Hematopoietic multipotent progenitor cell treated with erythropoietin and hydrocortisone succinate and interleukin-3 and kit ligand, for 4 days (in vitro differentiated cells): Measurements from ENCODE around the gene B3GALT4.
"Not testable (repeated sequence)": the region's sequence is repeated elsewhere in the genome, so short reads cannot be mapped to it uniquely, and the experiment has no call there.

Source experiments
- DNase-seq: peaks from one replicate; pipeline ENCODE4 v3.0.0-alpha.2; 2015

The B3GALT4 gene

GRCh38 chr6:33272275-33273128 is 4.4 kb upstream of the B3GALT4 start:
- no peak for DNase-seq

GRCh38 chr6:33273129-33273923 is 3.6 kb upstream of the B3GALT4 start:
- DNase-seq, result peak; percentile 19

- no peak for DNase-seq
Measured at GRCh38 chr6:33273924-33274902, 2.7 kb upstream of the B3GALT4 start.

GRCh38 chr6:33275795-33276580 is 935 bp upstream of the B3GALT4 start:
- not testable (repeated sequence) for DNase-seq

- no peak for DNase-seq
Measured at GRCh38 chr6:33276581-33276863, 401 bp upstream of the B3GALT4 start.

- peak; percentile 58 for DNase-seq
Measured at GRCh38 chr6:33277663-33278391, 904 bp downstream of the B3GALT4 start.

GRCh38 chr6:33278392-33278741 is 1.4 kb downstream of the B3GALT4 start:
- no peak for DNase-seq

- no peak for DNase-seq
Measured at GRCh38 chr6:33278810-33279209, 1.9 kb downstream of the B3GALT4 start.

- DNase-seq, result no peak
Measured at GRCh38 chr6:33279257-33279695, 2.4 kb downstream of the B3GALT4 start.

GRCh38 chr6:33279971-33280511 is 3.1 kb downstream of the B3GALT4 start:
- DNase-seq, result peak; percentile 83

GRCh38 chr6:33280539-33280938 is 3.6 kb downstream of the B3GALT4 start:
- DNase-seq, result no peak

GRCh38 chr6:33285214-33285613 is 8.3 kb downstream of the B3GALT4 start:
- not testable (repeated sequence) for DNase-seq

GRCh38 chr6:33286946-33287914 is 10.3 kb downstream of the B3GALT4 start:
- no peak for DNase-seq

- peak; percentile 18 for DNase-seq
Measured at GRCh38 chr6:33288141-33288920, 11.4 kb downstream of the B3GALT4 start.

GRCh38 chr6:33288921-33289783 is 12.2 kb downstream of the B3GALT4 start, which contains the start of the genes PFDN6 and WDR46:
Gene PFDN6, plus strand, starts transcription at chr6:33289601. Its CDS starts 256 bp downstream, at chr6:33289857.
Gene WDR46, minus strand, starts transcription at chr6:33289239. Its CDS starts 69 bp downstream, at chr6:33289170.
- peak; percentile 97 for DNase-seq

GRCh38 chr6:33289784-33290315 is 12.9 kb downstream of the B3GALT4 start:
- DNase-seq, result peak; percentile 72

- peak; percentile 13 for DNase-seq
Measured at GRCh38 chr6:33290459-33290858, 13.5 kb downstream of the B3GALT4 start.
